Neural progenitor cell (in vitro differentiated cells): Measurements from ENCODE around the gene ZXDC. TPM values are rescaled to one million over a fixed set of nuclear protein-coding genes. Genes with fewer than 3 reads are reported as not detected.
A peak's percentile ranks its signal among the peaks of the same experiment; 100 is the strongest.

Experiments
- DNase-seq: peaks from one replicate; pipeline ENCODE4 v3.0.0-alpha.2; 2016; ENCODE audit warnings: low spot score
- H2AFZ ChIP-seq: fragments of 200-600 bp; sonication (generic); replicated peaks from 2 replicates; pipeline ENCODE4 v1.6.1; 2016; ENCODE audit warnings: antibody characterized with exemption
- H3F3A ChIP-seq: fragments of 200-600 bp; sonication (generic); 2 replicates; pipeline ENCODE4 v1.6.1; 2016; ENCODE audit warnings: antibody characterized with exemption, low read depth
- H3K27ac ChIP-seq: fragments of 200-600 bp; sonication (generic); 2 replicates; pipeline ENCODE4 v1.5.1; 2016; ENCODE audit warnings: mild to moderate bottlenecking
- H3K27me3 ChIP-seq: fragments of 200-600 bp; sonication (generic); 2 replicates; pipeline ENCODE4 v1.6.1; 2016; ENCODE audit warnings: mild to moderate bottlenecking, moderate library complexity
- H3K36me3 ChIP-seq: fragments of 200-600 bp; sonication (generic); 2 replicates; pipeline ENCODE4 v1.5.1; 2016
- H3K4me1 ChIP-seq: fragments of 200-600 bp; sonication (generic); 2 replicates; pipeline ENCODE4 v1.6.1; 2016; ENCODE audit warnings: mixed run types
- H3K4me2 ChIP-seq: fragments of 200-600 bp; sonication (generic); 2 replicates; pipeline ENCODE4 v1.6.1; 2016
- H3K4me3 ChIP-seq: fragments of 200-600 bp; sonication (generic); 2 replicates; pipeline ENCODE4 v1.5.1; 2016
- H3K79me2 ChIP-seq: fragments of 200-600 bp; sonication (generic); 2 replicates; pipeline ENCODE4 v1.6.1; 2016; ENCODE audit warnings: low read depth
- H3K9ac ChIP-seq: fragments of 200-600 bp; sonication (generic); 2 replicates; pipeline ENCODE4 v1.6.1; 2016
- H3K9me3 ChIP-seq: fragments of 200-600 bp; sonication (generic); 2 replicates; pipeline ENCODE4 v1.5.1; 2016; ENCODE audit warnings: low read depth
- H4K20me1 ChIP-seq: fragments of 200-600 bp; sonication (generic); 2 replicates; pipeline ENCODE4 v1.6.1; 2016; ENCODE audit warnings: low read depth
- H3K27ac Mint-ChIP-seq: 3 replicates; pipeline ENCODE4 v1.8.0; 2021; ENCODE audit warnings: mixed read lengths
- H3K27me3 Mint-ChIP-seq: 2 replicates; pipeline ENCODE4 v1.8.0; 2022; ENCODE audit warnings: low read depth, mild to moderate bottlenecking, inconsistent platforms, moderate library complexity, mixed read lengths; ENCODE audit not compliant: insufficient read depth
- H3K36me3 Mint-ChIP-seq: 3 replicates; pipeline ENCODE4 v1.8.0; 2021; ENCODE audit warnings: mixed read lengths
- H3K4me1 Mint-ChIP-seq: 3 replicates; pipeline ENCODE4 v1.8.0; 2021; ENCODE audit warnings: mixed read lengths
- H3K4me3 Mint-ChIP-seq: 3 replicates; pipeline ENCODE4 v1.8.0; 2021; ENCODE audit warnings: mild to moderate bottlenecking, moderate library complexity, mixed read lengths
- H3K9me3 Mint-ChIP-seq: 3 replicates; pipeline ENCODE4 v1.8.0; 2020; ENCODE audit warnings: mixed read lengths
- EZH2 ChIP-seq: fragments of 200-600 bp; sonication (generic); IDR thresholded peaks from 2 replicates; pipeline ENCODE4 v1.6.1; 2017; ENCODE audit warnings: antibody characterized with exemption, mild to moderate bottlenecking, moderate library complexity
- EZH2phosphoT487 ChIP-seq: fragments of 200-600 bp; sonication (generic); IDR thresholded peaks from 2 replicates; pipeline ENCODE4 v1.6.1; 2017; ENCODE audit warnings: antibody characterized with exemption
- total RNA-seq: library from RNA; depleted of rRNA; stranded (reverse); fragments of >200 nt; gene quantifications from 2 replicates; pipeline ENCODE4 v1.2.3, GENCODE V29; 2015; ENCODE audit warnings: low replicate concordance
- TF ChIP-seq, protein P1 (sequence below): fragments of 200-600 bp; sonication (generic); IDR thresholded peaks from 2 replicates; pipeline ENCODE4 v1.5.1; 2017; ENCODE audit warnings: antibody characterized with exemption, mild to moderate bottlenecking

ZXDC gene
- total RNA-seq, 1 donor from 2014 or later: 12.4 TPM

- Histone ChIP-seq H3K27ac (no peak overlapping the region), H3K4me3 (no peak overlapping the region), H3K79me2 (no peaks in the 10 kb centered on the region), H4K20me1 (no peaks in the 10 kb centered on the region), H3K36me3 (no peaks in the 10 kb centered on the region), H2AFZ (no peak overlapping the region), H3F3A (no peaks in the 10 kb centered on the region), H3K27me3 (no peaks in the 10 kb centered on the region), H3K9ac (no peak overlapping the region), H3K9me3 (no peaks in the 10 kb centered on the region), H3K4me1 (no peaks in the 10 kb centered on the region), H3K4me2 (no peak overlapping the region)
- H3K36me3 Mint-ChIP-seq: no peaks in the 10 kb centered on the region
- H3K27ac Mint-ChIP-seq: no peak overlapping the region
- peaks cover 13% of the 10 kb centered on the region for H3K27me3 Mint-ChIP-seq
- peaks cover 39% of the 10 kb centered on the region for H3K4me1 Mint-ChIP-seq
- peak; percentile 48 for DNase-seq
- H3K9me3 Mint-ChIP-seq: no peaks in the 10 kb centered on the region
- TF ChIP-seq, protein P1, sequence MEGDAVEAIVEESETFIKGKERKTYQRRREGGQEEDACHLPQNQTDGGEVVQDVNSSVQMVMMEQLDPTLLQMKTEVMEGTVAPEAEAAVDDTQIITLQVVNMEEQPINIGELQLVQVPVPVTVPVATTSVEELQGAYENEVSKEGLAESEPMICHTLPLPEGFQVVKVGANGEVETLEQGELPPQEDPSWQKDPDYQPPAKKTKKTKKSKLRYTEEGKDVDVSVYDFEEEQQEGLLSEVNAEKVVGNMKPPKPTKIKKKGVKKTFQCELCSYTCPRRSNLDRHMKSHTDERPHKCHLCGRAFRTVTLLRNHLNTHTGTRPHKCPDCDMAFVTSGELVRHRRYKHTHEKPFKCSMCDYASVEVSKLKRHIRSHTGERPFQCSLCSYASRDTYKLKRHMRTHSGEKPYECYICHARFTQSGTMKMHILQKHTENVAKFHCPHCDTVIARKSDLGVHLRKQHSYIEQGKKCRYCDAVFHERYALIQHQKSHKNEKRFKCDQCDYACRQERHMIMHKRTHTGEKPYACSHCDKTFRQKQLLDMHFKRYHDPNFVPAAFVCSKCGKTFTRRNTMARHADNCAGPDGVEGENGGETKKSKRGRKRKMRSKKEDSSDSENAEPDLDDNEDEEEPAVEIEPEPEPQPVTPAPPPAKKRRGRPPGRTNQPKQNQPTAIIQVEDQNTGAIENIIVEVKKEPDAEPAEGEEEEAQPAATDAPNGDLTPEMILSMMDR: peak; percentile 38
- no peak for TF ChIP-seq EZH2phosphoT487
- no peak overlapping the region for H3K4me3 Mint-ChIP-seq
These were observed 12.5 kb upstream of the ZXDC start for GRCh38 chr3:126488185-126488584.

GRCh38 chr3:126487151-126487771 lies 11.6 kb upstream of the ZXDC start:
- no peak overlapping the region for H3K4me2 ChIP-seq
- H3K9me3 ChIP-seq: no peaks in the 10 kb centered on the region
- no peaks in the 10 kb centered on the region for H3F3A ChIP-seq
- H3K9me3 Mint-ChIP-seq: no peaks in the 10 kb centered on the region
- no peak overlapping the region for H3K4me3 ChIP-seq
- H3K4me1 Mint-ChIP-seq: peaks cover 38% of the 10 kb centered on the region
- H3K79me2 ChIP-seq: no peaks in the 10 kb centered on the region
- H3K27me3 ChIP-seq: no peaks in the 10 kb centered on the region
- H2AFZ ChIP-seq: peak overlapping the region; percentile 68
- H3K27ac Mint-ChIP-seq: no peak overlapping the region
- H4K20me1 ChIP-seq: no peaks in the 10 kb centered on the region
- H3K27ac ChIP-seq: no peak overlapping the region
- H3K9ac ChIP-seq: no peak overlapping the region
- H3K4me1 ChIP-seq: no peaks in the 10 kb centered on the region
- no peaks in the 10 kb centered on the region for H3K36me3 ChIP-seq
- DNase-seq: peak; percentile 64
- H3K36me3 Mint-ChIP-seq: no peaks in the 10 kb centered on the region
- peaks cover 16% of the 10 kb centered on the region for H3K27me3 Mint-ChIP-seq
- H3K4me3 Mint-ChIP-seq: no peak overlapping the region
- TF ChIP-seq EZH2: no peak
- TF ChIP-seq EZH2phosphoT487: no peak
- TF ChIP-seq, protein P1: peak; percentile 35

DNA sequence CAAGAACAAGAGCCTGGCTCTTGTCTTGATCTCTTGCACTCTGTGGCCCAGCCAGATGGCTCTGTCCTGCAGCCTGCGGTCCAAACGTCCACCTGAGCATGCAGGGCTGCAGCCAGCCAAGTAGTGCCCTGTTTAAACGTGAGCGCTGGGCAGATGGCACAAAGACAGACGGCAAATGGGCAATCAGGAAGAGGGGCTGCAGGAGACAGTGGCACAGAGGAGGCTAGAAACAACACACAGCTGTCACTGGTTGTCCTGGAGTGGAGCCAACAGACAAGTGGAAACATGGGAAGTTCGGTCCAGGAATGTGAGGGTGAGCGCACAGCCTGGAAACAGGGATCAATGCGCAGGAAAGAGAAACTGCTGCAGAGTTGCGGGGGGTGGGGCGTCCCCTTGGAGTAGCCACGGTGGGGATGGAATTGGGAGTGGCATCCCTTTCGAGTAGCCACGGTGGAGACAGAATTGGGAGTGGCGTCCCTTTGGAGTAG lies 10.7 kb upstream of the ZXDC start:
- no peaks in the 10 kb centered on the region for H3K27me3 ChIP-seq
- H3K4me2 ChIP-seq: no peak overlapping the region
- no peaks in the 10 kb centered on the region for H4K20me1 ChIP-seq
- H3F3A ChIP-seq: no peaks in the 10 kb centered on the region
- H3K9me3 Mint-ChIP-seq: no peaks in the 10 kb centered on the region
- peaks cover 16% of the 10 kb centered on the region for H3K27me3 Mint-ChIP-seq
- no peak overlapping the region for H3K9ac ChIP-seq
- H3K36me3 Mint-ChIP-seq: no peaks in the 10 kb centered on the region
- H3K4me3 ChIP-seq: no peak overlapping the region
- H2AFZ ChIP-seq: no peak overlapping the region
- no peak overlapping the region for H3K4me3 Mint-ChIP-seq
- no peak overlapping the region for H3K27ac Mint-ChIP-seq
- TF ChIP-seq, protein P1: no peak
- TF ChIP-seq EZH2: no peak
- DNase-seq: no peak
- H3K4me1 Mint-ChIP-seq: peaks cover 41% of the 10 kb centered on the region
- H3K9me3 ChIP-seq: no peaks in the 10 kb centered on the region
- no peak overlapping the region for H3K27ac ChIP-seq
- H3K4me1 ChIP-seq: no peaks in the 10 kb centered on the region
- no peaks in the 10 kb centered on the region for H3K79me2 ChIP-seq
- H3K36me3 ChIP-seq: no peaks in the 10 kb centered on the region
